Trophoblast cell (in vitro differentiated cells and primary cell): ENCODE measurements around the gene NPB.

ENCODE experiments used
- DNase-seq, 2 donors: peaks; one replicate each; pipeline ENCODE4 v3.0.0-alpha.2; 2016
- H2AFZ ChIP-seq: 2 replicates; pipeline ENCODE4 v1.6.1; 2013; ENCODE audit warnings: low read length, moderate library complexity, mild to moderate bottlenecking; ENCODE audit not compliant: insufficient read depth, poor library complexity
- H2AK5ac ChIP-seq: 2 replicates; pipeline ENCODE4 v1.6.1; 2013; ENCODE audit warnings: mild to moderate bottlenecking, low read length
- H2BK120ac ChIP-seq: 2 replicates; pipeline ENCODE4 v1.6.1; 2013; ENCODE audit warnings: low read length, mild to moderate bottlenecking, moderate library complexity; ENCODE audit not compliant: insufficient read depth, poor library complexity
- H2BK12ac ChIP-seq: 2 replicates; pipeline ENCODE4 v1.6.1; 2013; ENCODE audit warnings: mild to moderate bottlenecking, low read length, moderate library complexity
- H2BK5ac ChIP-seq: 2 replicates; pipeline ENCODE4 v1.6.1; 2013; ENCODE audit warnings: low read length, low read depth, moderate library complexity, mild to moderate bottlenecking; ENCODE audit not compliant: poor library complexity
- H3K14ac ChIP-seq: 2 replicates; pipeline ENCODE4 v1.6.1; 2013; ENCODE audit warnings: mild to moderate bottlenecking, low read length
- H3K18ac ChIP-seq: 2 replicates; pipeline ENCODE4 v1.6.1; 2013; ENCODE audit warnings: mild to moderate bottlenecking, low read length
- H3K23ac ChIP-seq: 2 replicates; pipeline ENCODE4 v1.6.1; 2013; ENCODE audit warnings: low read length
- H3K27ac ChIP-seq: 2 replicates; pipeline ENCODE4 v1.5.1; 2013; ENCODE audit warnings: low read depth, mild to moderate bottlenecking, inconsistent platforms, low read length, moderate library complexity
- H3K27me3 ChIP-seq: 2 replicates; pipeline ENCODE4 v1.6.1; 2013; ENCODE audit warnings: inconsistent platforms, mild to moderate bottlenecking, low read length, moderate library complexity; ENCODE audit not compliant: insufficient read depth
- H3K36me3 ChIP-seq, 2 experiments: 1 replicate in 1 of 2; 2 replicates in 1 of 2; pipeline ENCODE4 v1.6.1; 2013; ENCODE audit warnings: low read length in 2 of 2, mild to moderate bottlenecking in 2 of 2, moderate library complexity in 1 of 2; ENCODE audit not compliant: insufficient read depth in 2 of 2, control insufficient read depth in 1 of 2
- H3K4ac ChIP-seq: 2 replicates; pipeline ENCODE4 v1.6.1; 2013; ENCODE audit warnings: low read depth, mild to moderate bottlenecking, low read length, moderate library complexity
- H3K4me1 ChIP-seq, 2 experiments: 1 replicate in 1 of 2; 2 replicates in 1 of 2; pipeline ENCODE4 v1.6.1; 2013; ENCODE audit warnings: low read length in 2 of 2, mild to moderate bottlenecking in 2 of 2, moderate library complexity in 1 of 2; ENCODE audit not compliant: insufficient read depth in 2 of 2, control insufficient read depth in 1 of 2
- H3K4me2 ChIP-seq: 2 replicates; pipeline ENCODE4 v1.6.1; 2013; ENCODE audit warnings: inconsistent platforms, mild to moderate bottlenecking, low read length, moderate library complexity
- H3K4me3 ChIP-seq: 2 replicates; pipeline ENCODE4 v1.5.1; 2013; ENCODE audit warnings: mild to moderate bottlenecking, low read depth, low read length, inconsistent platforms
- H3K79me1 ChIP-seq: one replicate; pipeline ENCODE4 v1.6.1; 2013; ENCODE audit warnings: low read length
- H3K79me2 ChIP-seq: 2 replicates; pipeline ENCODE4 v1.6.1; 2013; ENCODE audit warnings: low read length, mild to moderate bottlenecking; ENCODE audit not compliant: control insufficient read depth, insufficient read depth, poor library complexity
- H3K9ac ChIP-seq: 2 replicates; pipeline ENCODE4 v1.6.1; 2013; ENCODE audit warnings: mild to moderate bottlenecking, low read length
- H3K9me3 ChIP-seq: 2 replicates; pipeline ENCODE4 v1.6.1; 2013; ENCODE audit warnings: low read depth, mild to moderate bottlenecking, control low read depth, inconsistent platforms, low read length; ENCODE audit not compliant: insufficient read depth
- H4K12ac ChIP-seq: 2 replicates; pipeline ENCODE4 v1.6.1; 2013; ENCODE audit warnings: low read depth, mild to moderate bottlenecking, low read length, moderate library complexity
- H4K8ac ChIP-seq: 2 replicates; pipeline ENCODE4 v1.6.1; 2013; ENCODE audit warnings: low read depth, mild to moderate bottlenecking, low read length, moderate library complexity
- H4K91ac ChIP-seq: one replicate; pipeline ENCODE4 v1.6.1; 2013; ENCODE audit warnings: low read depth, mild to moderate bottlenecking, low read length, moderate library complexity
- WGBS: extraction: QIAGEN DNeasy Blood & Tissue Kit; methylation state at CpG from one replicate; pipeline ENCODE4 v1.1.7; 2013; ENCODE audit warnings: missing lambda C conversion rate; ENCODE audit not compliant: insufficient read length, insufficient coverage; ENCODE audit errors: extremely low coverage; 5-methylcytosine and 5-hydroxymethylcytosine counted together

Gene NPB

DNA sequence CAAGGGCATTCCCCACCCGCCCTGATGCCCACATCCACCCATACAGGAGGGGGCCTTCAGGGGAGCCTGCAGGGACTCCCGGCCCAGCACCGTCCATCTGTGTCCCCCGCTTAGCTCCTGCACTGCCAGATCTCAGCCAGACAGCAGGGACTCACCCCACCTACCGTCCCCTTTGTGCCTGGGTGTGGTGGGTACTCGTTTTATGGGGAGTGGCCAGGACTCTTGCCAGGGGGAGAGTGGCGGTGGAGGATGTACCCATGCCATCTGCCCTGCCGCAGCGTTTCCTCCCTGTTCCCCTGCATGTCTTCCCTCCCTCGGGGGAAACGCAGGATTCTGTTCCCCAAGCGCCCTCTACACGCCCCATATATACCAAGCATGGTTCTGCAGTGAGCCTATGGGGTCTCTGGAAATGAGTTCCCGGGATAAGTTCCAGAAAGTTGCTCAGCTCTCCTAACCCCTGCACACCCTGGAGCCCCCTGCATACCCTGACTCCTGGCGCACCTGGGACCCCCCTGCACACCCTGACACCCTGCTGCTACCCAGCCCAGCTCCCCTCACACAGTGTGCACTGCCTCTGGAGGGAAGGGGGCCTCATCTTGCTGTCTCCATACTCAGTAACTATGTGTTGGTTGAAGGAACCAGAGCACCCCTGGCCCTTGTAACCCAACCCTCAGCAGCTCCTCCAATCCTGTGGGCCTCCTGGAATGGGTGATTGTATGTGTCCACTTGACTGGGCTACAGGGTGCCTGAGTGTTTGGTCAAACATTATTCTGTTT is 29.7 kb downstream of the NPB start:
- Histone ChIP-seq H3K4ac (no peak overlapping the region), H3K14ac (no peak overlapping the region), H3K9ac (no peak overlapping the region), H3K79me1 (peaks cover 14% of the 10 kb centered on the region), H2BK5ac (no peak overlapping the region), H3K18ac (no peak overlapping the region), H4K12ac (no peak overlapping the region), H4K91ac (no peak overlapping the region), H4K8ac (no peak overlapping the region), H3K9me3 (no peaks in the 10 kb centered on the region), H3K4me2 (no peak overlapping the region), H2BK120ac (no peak overlapping the region), H3K79me2 (peaks cover 11% of the 10 kb centered on the region), H3K4me1 (peaks cover 10 to 18% of the 10 kb centered on the region in 2 experiments), H3K27me3 (no peaks in the 10 kb centered on the region), H3K27ac (no peak overlapping the region), H2BK12ac (no peak overlapping the region), H3K4me3 (no peak overlapping the region), H3K36me3 (peaks cover 4 to 10% of the 10 kb centered on the region in 2 experiments), H3K23ac (no peak overlapping the region), H2AFZ (no peak overlapping the region), H2AK5ac (no peak overlapping the region)
- DNase-seq: no peak
- no CpG with 5 or more reads among the region's 15 CpGs for whole genome bisulfite sequencing

DNA sequence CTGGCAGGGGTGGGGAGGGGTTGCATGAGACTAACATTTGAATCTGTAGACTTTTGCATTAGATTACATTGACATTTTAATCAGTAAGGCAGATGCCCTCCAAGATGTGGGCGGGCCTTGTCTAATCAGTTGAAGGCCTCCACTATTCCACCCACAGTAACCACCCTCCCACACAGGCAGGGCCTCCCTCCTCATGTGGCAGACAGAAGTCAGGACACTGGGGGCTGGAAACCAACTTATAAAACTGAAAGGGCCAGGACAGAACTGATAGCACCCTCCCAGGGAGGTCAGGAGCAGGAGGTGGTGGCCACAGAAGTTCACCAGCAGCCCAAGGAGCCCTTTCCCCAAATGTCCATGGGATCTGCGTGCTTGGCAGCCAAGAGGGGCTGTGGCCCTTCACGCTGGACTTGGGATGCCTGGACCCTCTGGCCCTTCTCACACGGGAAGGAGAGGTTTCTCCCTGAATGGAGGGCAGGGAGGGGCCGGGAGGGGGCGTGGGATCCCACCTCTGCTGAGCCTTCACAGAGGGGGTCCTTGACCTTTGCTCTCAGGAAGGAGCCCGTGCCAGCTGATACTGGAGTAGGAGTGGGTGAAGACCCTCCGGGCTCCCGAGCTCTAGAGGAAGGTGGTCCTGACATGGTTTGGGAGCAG is 30.4 kb downstream of the NPB start:
- Histone ChIP-seq H4K12ac (no peak overlapping the region), H4K91ac (no peak overlapping the region), H3K27ac (no peak overlapping the region), H3K27me3 (no peaks in the 10 kb centered on the region), H3K23ac (no peak overlapping the region), H2BK5ac (no peak overlapping the region), H3K79me2 (peaks cover 9% of the 10 kb centered on the region), H3K9ac (no peak overlapping the region), H3K4ac (no peak overlapping the region), H2AFZ (no peak overlapping the region), H3K18ac (no peak overlapping the region), H2BK120ac (no peak overlapping the region), H2AK5ac (no peak overlapping the region), H3K9me3 (no peaks in the 10 kb centered on the region), H4K8ac (no peak overlapping the region), H3K4me3 (no peak overlapping the region), H3K79me1 (peaks cover 15% of the 10 kb centered on the region), H3K4me2 (no peak overlapping the region), H3K36me3 (peaks cover 4 to 10% of the 10 kb centered on the region in 2 experiments), H3K14ac (no peak overlapping the region), H2BK12ac (no peak overlapping the region), H3K4me1 (peaks cover 13 to 20% of the 10 kb centered on the region in 2 experiments)
- no peak for DNase-seq
- WGBS: no CpG with 5 or more reads among the region's 9 CpGs

DNA sequence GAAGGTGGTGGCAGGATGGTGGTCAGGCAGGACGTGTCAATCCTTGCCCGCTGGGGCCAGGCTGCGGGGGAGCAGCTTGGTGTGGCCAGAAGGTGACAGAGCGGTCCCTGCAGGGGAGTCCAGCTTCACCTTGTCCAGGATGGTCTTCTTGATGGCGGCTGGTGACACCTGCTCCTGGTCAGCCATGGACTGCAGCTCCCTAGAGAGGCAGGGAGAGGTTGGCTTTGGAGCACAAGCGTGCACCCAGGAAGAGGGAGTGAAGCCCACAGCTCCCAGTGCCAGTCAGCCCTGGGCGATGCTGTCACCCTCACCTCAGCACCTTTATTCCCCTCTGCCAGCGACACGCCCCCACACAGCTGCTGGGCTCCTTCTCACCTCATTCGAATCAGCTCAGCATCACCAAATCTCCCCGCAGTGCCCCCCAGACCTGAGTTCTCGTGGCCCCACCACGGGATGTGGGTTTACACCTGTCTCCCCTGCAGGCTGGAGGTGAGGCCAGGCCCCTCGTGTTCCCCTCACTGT is 31.2 kb downstream of the NPB start:
- H3K4me3 ChIP-seq: no peak overlapping the region
- no CpG with 5 or more reads among the region's 14 CpGs for WGBS
- no peak overlapping the region for H3K9ac ChIP-seq
- no peaks in the 10 kb centered on the region for H3K9me3 ChIP-seq
- H4K91ac ChIP-seq: no peak overlapping the region
- H3K27ac ChIP-seq: no peak overlapping the region
- H3K4me2 ChIP-seq: no peak overlapping the region
- H3K27me3 ChIP-seq: no peaks in the 10 kb centered on the region
- no peak for DNase-seq
- no peak overlapping the region for H3K4ac ChIP-seq
- H3K79me2 ChIP-seq: peaks cover 4% of the 10 kb centered on the region
- H2AK5ac ChIP-seq: no peak overlapping the region
- no peak overlapping the region for H2AFZ ChIP-seq
- H3K36me3 ChIP-seq: peaks cover 4 to 10% of the 10 kb centered on the region in 2 experiments
- H3K14ac ChIP-seq: no peak overlapping the region
- no peak overlapping the region for H2BK120ac ChIP-seq
- H2BK5ac ChIP-seq: no peak overlapping the region
- no peak overlapping the region for H4K12ac ChIP-seq
- peaks cover 11% of the 10 kb centered on the region for H3K79me1 ChIP-seq
- no peak overlapping the region for H2BK12ac ChIP-seq
- no peak overlapping the region for H3K23ac ChIP-seq
- no peak overlapping the region for H3K18ac ChIP-seq
- peaks cover 11 to 15% of the 10 kb centered on the region in 2 experiments for H3K4me1 ChIP-seq
- no peak overlapping the region for H4K8ac ChIP-seq

DNA sequence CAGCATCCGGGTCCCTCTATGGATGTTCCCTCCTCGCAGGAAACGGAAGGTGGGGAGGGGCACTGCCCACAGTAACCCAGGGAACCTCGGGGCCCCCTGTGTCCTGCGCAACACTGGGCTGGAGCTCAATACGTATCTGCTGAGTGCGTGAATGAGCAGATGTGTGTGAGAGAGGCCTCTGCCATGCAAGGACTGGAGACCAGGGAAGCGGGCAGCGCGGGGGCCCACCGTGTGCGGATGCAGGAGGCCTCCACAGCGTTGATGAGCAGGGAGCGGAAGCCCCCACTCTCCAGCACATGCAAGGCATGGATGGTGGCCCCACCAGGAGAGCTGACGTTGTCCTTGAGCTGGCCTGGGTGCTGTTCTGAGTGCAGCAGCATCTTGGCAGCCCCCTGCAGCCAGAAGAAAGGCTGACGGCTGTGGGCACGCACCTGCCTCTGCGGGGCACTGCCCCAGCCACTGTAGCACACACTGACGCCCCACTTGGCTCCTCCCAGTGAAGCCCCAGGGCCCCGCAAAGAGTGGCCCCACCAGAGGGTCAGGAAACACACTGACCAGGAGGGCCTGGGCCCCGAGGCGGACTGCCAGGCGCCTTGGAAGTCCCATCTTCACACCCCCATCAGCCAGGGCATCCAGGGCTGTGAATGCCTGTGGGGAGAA is 32.2 kb downstream of the NPB start:
- no peak overlapping the region for H4K12ac ChIP-seq
- no peak overlapping the region for H3K4ac ChIP-seq
- H3K79me2 ChIP-seq: peaks cover 4% of the 10 kb centered on the region
- no peak overlapping the region for H4K8ac ChIP-seq
- H3K4me3 ChIP-seq: no peak overlapping the region
- H3K14ac ChIP-seq: no peak overlapping the region
- DNase-seq: no peak
- no peaks in the 10 kb centered on the region for H3K9me3 ChIP-seq
- H3K9ac ChIP-seq: no peak overlapping the region
- H2AFZ ChIP-seq: no peak overlapping the region
- no peak overlapping the region for H2BK5ac ChIP-seq
- H3K23ac ChIP-seq: no peak overlapping the region
- no peak overlapping the region for H3K4me2 ChIP-seq
- no CpG with 5 or more reads among the region's 23 CpGs for WGBS
- H3K27ac ChIP-seq: no peak overlapping the region
- H3K27me3 ChIP-seq: no peaks in the 10 kb centered on the region
- H3K36me3 ChIP-seq: peaks cover 4 to 10% of the 10 kb centered on the region in 2 experiments
- peaks cover 9% of the 10 kb centered on the region for H3K79me1 ChIP-seq
- no peak overlapping the region for H2BK12ac ChIP-seq
- H4K91ac ChIP-seq: no peak overlapping the region
- peaks cover 6 to 9% of the 10 kb centered on the region in 2 experiments for H3K4me1 ChIP-seq
- no peak overlapping the region for H3K18ac ChIP-seq
- no peak overlapping the region for H2AK5ac ChIP-seq
- H2BK120ac ChIP-seq: no peak overlapping the region
